ENCODE measurements around the gene USB1. TPM values are rescaled to one million over a fixed set of nuclear protein-coding genes. Genes with fewer than 3 reads are reported as not detected.

USB1 gene
- total and polyA plus RNA-seq, 11 donors = 20.3 to 61.9 (median 34.4) TPM

GRCh38 chr16:57969451-57970123 lies 31.6 kb upstream of the USB1 start:
- no peak overlapping the region for H3K4me3 ChIP-seq
- no peaks in the 10 kb centered on the region for H3K9me3 ChIP-seq
- peak in 1 of 5 donors; percentile 25 for DNase-seq
- 74 to 84% (median 81%) methylated on average over 9 to 10 of the region's 10 CpGs for WGBS, 4 donors
- no peak overlapping the region for H3K27ac ChIP-seq
- no peaks in the 10 kb centered on the region for H3K4me1 ChIP-seq
- no peaks in the 10 kb centered on the region for H3K36me3 ChIP-seq
- intact Hi-C loops (cut with DNase I) = no loop called here
- no peak for ATAC-seq
- no peaks in the 10 kb centered on the region for H3K27me3 ChIP-seq
- TF ChIP-seq, protein P1, sequence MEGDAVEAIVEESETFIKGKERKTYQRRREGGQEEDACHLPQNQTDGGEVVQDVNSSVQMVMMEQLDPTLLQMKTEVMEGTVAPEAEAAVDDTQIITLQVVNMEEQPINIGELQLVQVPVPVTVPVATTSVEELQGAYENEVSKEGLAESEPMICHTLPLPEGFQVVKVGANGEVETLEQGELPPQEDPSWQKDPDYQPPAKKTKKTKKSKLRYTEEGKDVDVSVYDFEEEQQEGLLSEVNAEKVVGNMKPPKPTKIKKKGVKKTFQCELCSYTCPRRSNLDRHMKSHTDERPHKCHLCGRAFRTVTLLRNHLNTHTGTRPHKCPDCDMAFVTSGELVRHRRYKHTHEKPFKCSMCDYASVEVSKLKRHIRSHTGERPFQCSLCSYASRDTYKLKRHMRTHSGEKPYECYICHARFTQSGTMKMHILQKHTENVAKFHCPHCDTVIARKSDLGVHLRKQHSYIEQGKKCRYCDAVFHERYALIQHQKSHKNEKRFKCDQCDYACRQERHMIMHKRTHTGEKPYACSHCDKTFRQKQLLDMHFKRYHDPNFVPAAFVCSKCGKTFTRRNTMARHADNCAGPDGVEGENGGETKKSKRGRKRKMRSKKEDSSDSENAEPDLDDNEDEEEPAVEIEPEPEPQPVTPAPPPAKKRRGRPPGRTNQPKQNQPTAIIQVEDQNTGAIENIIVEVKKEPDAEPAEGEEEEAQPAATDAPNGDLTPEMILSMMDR (IDR thresholded peaks at IDR 0.05) = no peak
- no peak for TF ChIP-seq POLR2A (IDR thresholded peaks at IDR 0.05)

GRCh38 chr16:57970319-57970718 lies 30.9 kb upstream of the USB1 start:
- Histone ChIP-seq H3K4me3 (no peak overlapping the region), H3K36me3 (no peaks in the 10 kb centered on the region), H3K9me3 (no peaks in the 10 kb centered on the region), H3K27ac (no peak overlapping the region), H3K4me1 (no peaks in the 10 kb centered on the region), H3K27me3 (no peaks in the 10 kb centered on the region)
- intact Hi-C loops (cut with DNase I) = no loop called here
- 70 to 76% (median 72%) methylated on average over 10 to 13 of the region's 13 CpGs for WGBS, 4 donors
- peak in 1 of 5 donors; percentile 10 for DNase-seq
- TF ChIP-seq POLR2A (IDR thresholded peaks at IDR 0.05) = no peak
- TF ChIP-seq, protein P1 (IDR thresholded peaks at IDR 0.05) = no peak
- ATAC-seq = no peak

- Histone ChIP-seq H3K4me1 (peaks cover 0 to 5% (median 0%) of the 10 kb centered on the region in 12 donors), H3K4me3 (no peak within 1 kb of the TSS), H3K9me3 (no peaks in the 10 kb centered on the region), H3K27ac (no peak within 1 kb of the TSS), H3K36me3 (no peaks in the 10 kb centered on the region), H3K27me3 (no peaks in the 10 kb centered on the region)
- DNase-seq = no peak
- no peak for ATAC-seq
- TF ChIP-seq POLR2A (IDR thresholded peaks at IDR 0.05) = no peak
- TF ChIP-seq, protein P1 (IDR thresholded peaks at IDR 0.05) = no peak
- intact Hi-C loops (cut with DNase I) = no loop called here
- 61 to 78% (median 74%) methylated on average over 4 to 6 of the region's 6 CpGs for WGBS, 4 donors
Measured at GRCh38 chr16:57970970-57971369, 30.2 kb upstream of the USB1 start, which contains the start of gene CNGB1. TSS of gene CNGB1 (minus strand) at chr16:57971128. CDS start at chr16:57967286, 3,842 bp downstream.

- DNase-seq (no peak), ATAC-seq (no peak)
- Histone ChIP-seq H3K36me3 (no peaks in the 10 kb centered on the region), H3K4me1 (peaks cover 0 to 13% (median 0%) of the 10 kb centered on the region in 12 donors), H3K9me3 (no peaks in the 10 kb centered on the region), H3K27me3 (no peaks in the 10 kb centered on the region), H3K27ac (no peak overlapping the region), H3K4me3 (no peak overlapping the region)
- intact Hi-C loops (cut with DNase I) = no loop called here
- 88 to 94% (median 91%) methylated on average over 1 of the region's 1 CpG for WGBS, 4 donors
- TF ChIP-seq, protein P1 (IDR thresholded peaks at IDR 0.05) = no peak
- no peak for TF ChIP-seq POLR2A (IDR thresholded peaks at IDR 0.05)
Measured at GRCh38 chr16:57971848-57972247, 29.4 kb upstream of the USB1 start.

All from heart left ventricle (tissue), 16 donors.